GM21717 (cell line): Measurements from ENCODE around the gene UBXN7.
"Not testable (repeated sequence)": the region's sequence is repeated elsewhere in the genome, so short reads cannot be mapped to it uniquely, and the experiment has no call there.

Experiments used
- ATAC-seq: cut with Tn5 transposase; IDR thresholded peaks from one replicate; pipeline ENCODE4 v1.9.1; 2021; ENCODE audit warnings: mild to moderate bottlenecking, moderate library complexity; ENCODE audit not compliant: unreplicated experiment

The UBXN7 gene, protein sequence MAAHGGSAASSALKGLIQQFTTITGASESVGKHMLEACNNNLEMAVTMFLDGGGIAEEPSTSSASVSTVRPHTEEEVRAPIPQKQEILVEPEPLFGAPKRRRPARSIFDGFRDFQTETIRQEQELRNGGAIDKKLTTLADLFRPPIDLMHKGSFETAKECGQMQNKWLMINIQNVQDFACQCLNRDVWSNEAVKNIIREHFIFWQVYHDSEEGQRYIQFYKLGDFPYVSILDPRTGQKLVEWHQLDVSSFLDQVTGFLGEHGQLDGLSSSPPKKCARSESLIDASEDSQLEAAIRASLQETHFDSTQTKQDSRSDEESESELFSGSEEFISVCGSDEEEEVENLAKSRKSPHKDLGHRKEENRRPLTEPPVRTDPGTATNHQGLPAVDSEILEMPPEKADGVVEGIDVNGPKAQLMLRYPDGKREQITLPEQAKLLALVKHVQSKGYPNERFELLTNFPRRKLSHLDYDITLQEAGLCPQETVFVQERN

GRCh38 chr3:196432137-196432879 lies at the start of gene UBXN7:
UBXN7 (minus strand) TSS chr3:196432427; CDS start chr3:196432399, 28 bp downstream.
- peak; percentile 66 for ATAC-seq

DNA sequence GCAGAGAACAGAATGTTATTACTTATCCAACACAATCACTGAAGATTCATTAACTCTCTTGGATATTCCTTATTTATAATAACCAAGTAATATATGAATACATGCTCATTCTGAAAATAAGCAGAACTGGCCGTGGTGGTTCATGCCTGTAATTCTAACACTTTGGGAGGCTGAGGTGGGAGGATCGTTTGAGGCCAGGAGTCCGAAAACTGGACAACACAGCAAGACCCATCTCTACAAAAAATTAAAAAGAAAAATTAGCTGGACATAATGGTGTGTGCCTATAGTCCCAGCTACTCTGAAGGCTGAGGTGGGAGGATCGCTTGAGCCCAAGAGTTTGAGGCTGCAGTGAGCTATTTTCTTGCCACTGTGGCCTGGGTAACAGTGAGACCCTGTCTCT lies 45.5 kb upstream of the UBXN7 start:
- no peak for ATAC-seq

DNA sequence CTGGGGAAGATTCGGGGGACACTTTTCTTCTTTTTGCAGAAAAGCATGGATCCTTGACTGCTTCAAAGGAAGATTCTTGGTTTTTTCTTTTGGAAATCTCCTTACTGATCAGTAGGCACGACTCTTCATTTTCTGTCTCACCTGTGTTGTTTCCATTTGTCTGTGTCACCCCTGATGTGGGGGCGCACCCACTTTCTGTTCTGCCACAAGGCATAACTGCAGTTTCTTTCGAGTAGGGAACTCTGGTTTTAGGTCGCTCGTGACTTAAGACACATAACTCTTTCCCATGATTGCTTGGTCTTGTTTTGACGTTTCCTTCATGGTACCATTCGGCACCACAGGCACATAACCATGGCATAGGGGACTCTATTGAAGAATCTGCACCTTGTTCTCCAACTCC lies 40.1 kb upstream of the UBXN7 start:
- no peak for ATAC-seq

DNA sequence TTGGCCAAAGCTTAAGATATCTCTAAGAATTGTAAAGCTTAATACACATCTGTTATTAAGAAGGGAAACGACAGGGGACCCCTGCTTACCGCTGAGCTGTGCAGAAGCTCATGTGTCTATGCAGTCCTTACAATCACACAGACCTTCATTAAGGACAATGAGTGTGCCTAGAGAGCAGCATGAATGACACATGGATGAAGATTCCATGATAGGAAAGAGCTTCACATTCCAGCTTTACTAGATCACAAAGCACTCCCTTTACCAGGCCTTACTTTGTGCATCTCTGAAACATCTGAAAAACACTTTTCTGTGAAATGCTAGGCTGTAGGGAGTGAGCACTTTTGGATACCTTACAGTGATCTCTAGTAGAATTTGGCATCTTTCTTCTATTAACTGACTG lies 39.3 kb upstream of the UBXN7 start:
- ATAC-seq, result no peak

DNA sequence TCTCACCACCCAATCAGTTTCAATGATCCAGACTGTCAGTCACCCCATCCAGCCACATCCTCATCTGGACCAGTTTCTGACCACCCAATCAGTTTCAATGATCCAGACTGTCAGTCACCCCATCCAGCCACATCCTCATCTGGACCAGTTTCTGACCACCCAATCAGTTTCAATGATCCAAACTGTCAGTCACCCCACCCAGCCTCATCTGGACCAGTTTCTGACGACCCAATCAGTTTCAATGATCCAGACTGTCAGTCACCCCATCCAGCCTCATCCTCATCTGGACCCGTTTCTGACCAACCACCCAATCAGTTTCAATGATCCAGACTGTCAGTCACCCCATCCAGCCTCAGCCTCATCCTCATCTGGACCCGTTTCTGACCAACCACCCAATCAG lies 38.0 kb upstream of the UBXN7 start:
- ATAC-seq, result not testable (repeated sequence)

- ATAC-seq, result no peak
Observed at GRCh38 chr3:196463804-196464203, 31.6 kb upstream of the UBXN7 start.

DNA sequence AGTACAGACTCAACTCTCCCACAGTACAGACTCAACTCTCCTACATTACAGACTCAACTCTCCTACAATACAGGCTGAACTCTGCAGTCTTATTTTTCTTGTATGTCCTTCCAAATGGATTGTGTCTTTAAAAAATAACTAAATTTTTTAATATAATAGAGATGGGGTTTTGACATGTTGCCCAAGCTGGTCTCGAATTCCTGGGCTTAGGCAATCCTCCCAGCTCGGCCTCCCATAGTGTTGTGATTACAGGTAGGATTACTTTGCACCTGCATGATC lies 31.2 kb upstream of the UBXN7 start:
- no peak for ATAC-seq

- not testable (repeated sequence) for ATAC-seq
Observed at GRCh38 chr3:196462680-196463477, 30.7 kb upstream of the UBXN7 start.

DNA sequence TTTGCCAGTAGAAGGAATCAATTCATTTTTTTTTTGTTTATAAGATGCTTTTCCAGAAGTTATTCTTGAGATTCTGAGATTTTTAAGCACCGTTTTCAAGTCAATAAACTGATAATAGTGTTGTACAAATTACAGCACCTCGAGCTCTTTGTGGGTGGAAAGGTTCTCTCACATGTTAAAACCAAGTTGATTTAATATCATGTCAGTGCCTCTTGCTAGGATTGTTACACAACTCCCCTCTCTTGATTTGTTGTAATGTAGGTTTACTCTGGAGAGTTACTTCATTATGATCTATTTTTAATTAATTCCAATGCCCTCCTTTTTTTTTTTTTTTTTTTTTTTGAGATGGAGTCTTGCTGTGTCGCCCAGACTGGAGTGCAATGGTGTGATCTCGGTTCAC lies 25.8 kb upstream of the UBXN7 start:
- ATAC-seq, result no peak

DNA sequence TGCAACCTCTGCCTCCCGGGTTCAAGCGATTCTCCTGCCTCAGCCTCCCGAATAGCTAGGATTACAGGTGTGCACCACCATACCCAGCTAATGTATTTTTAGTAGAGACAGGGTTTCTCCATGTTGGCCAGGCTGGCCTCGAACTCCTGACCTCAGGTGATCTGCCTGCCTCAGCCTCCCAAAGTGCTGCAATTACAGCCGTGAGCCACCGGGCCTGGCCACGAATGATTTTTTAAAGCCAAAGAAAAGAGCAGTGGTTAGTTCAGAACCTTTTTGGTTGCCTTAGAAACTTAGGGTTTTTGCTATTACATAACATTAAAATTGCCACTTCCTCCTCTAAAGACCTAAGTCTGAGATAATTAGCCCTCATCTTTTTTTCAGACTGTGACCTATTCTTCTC lies 25.2 kb upstream of the UBXN7 start:
- not testable (repeated sequence) for ATAC-seq

DNA sequence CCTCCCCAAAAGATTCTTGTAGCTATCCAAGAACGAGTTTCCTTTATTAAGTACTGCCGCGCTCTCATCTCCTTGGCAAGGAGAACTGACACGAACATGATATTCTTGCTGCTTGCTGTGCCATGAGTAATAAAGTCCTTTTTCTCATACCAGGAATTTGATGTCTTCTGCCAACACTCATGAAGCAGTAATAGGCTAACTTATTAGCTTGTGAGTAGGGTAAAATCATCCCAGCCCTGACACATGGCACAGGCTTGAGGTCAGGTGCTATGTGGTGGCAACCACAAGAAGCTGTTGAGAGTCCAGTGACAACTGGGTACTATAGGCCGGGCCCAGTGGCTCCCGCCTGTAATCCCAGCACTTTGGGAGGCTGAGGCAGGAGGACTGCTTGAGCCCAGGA lies 22.7 kb upstream of the UBXN7 start:
- no peak for ATAC-seq

DNA sequence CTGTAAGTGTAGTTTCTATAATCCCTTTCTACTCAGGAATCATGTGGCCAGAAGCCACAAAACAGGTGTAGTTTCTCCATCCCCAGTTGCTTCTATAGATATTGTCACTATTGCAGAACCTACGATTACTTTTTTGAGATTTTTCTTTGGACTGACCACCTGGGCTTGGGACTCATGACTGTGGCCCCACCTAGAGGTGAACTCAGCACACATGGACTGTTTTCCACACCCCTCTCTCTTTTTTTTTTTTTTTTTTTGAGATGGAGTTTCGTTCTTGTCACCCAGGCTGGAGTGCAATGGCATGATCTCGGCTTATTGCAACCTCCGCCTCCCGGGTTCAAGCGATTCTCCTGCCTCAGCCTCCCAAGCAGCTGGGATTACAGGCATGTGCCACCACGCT lies 13.2 kb upstream of the UBXN7 start:
- ATAC-seq, result not testable (repeated sequence)

- ATAC-seq, result no peak
Observed at GRCh38 chr3:196444500-196444894, 12.3 kb upstream of the UBXN7 start.

- ATAC-seq, result no peak
Observed at GRCh38 chr3:196440696-196441095, 8.5 kb upstream of the UBXN7 start.

- no peak for ATAC-seq
Observed at GRCh38 chr3:196440041-196440537, 7.9 kb upstream of the UBXN7 start.

DNA sequence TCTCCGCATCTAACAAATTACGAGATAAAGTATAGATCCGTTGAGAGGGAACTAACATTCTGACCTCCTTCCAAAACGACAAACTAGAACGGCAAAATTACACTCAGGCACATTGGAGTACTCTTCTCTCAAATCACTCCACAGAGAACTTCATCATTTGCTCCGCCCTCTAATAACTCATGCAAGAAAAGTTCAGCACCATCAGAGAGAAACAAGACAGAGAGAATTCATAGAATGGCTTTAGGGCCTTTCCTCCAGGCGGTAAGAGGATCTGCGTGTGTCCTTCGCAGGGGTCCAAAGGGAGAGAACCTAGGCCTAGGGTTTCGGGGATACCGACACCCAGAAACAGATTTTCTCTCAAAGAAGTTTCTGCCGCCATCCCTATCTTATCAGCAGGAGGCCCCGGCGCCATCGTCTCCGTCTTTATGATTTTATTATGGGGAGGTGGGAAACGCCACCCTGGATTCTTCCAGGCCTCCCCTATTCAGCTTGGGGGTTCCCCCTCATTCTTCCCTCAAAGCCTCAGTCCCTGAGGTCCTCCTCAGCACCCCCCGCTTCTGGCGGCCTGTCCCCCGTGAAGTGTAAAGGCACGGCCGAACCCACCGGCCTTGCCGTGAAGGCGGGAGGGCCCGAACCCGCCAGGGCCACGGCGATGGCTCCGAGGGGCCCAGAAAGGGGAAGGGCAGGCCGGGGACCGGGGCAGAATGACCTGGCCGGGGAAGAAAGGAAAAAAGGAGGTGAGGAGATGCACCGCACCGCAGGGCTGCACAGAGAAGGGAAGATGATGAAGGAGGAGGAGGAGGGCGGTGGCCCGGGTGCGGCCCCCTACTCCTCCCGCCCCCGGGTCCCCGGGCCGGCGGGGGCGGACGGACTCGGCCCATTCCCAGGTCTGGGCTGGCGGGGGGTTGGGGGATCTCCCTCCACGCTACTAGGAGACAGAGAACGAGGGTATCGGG lies 768 bp downstream of the UBXN7 start:
- peak; percentile 37 for ATAC-seq

DNA sequence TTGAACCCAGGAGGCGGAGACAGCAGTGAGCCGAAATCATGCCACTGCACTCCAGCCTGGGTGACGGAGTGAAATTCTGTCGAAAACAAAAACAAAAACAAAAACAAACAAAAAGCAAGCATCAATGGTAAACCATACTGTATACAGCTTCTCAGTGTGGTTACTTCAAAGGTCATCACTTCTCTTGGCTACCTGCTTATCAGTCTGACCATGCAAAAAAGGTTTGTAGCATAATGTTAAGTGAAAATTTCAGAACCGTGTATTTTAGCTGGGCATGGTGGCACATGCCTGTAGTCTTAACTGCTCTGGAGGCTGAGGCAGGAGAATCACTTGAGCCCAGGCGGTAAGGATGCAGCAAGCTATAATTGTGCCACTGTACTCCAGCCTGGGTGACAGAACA lies 4.2 kb downstream of the UBXN7 start:
- ATAC-seq, result no peak

GRCh38 chr3:196424421-196424820 lies 7.8 kb downstream of the UBXN7 start:
- ATAC-seq, result not testable (repeated sequence)

- no peak for ATAC-seq
Observed at GRCh38 chr3:196423044-196423781, 9.0 kb downstream of the UBXN7 start.
